Sigmoid colon (tissue), 4 donors: ENCODE results near the gene CDC42BPB.

Experiments
- CTCF ChIP-seq, 4 experiments: fragments of 450-650 bp in 3 of 4; fragments of 200-600 bp in 1 of 4; IDR thresholded peaks; one replicate each; pipeline ENCODE4 v1.5.1; 2016 to 2019; ENCODE audit warnings: antibody characterized with exemption in 4 of 4, mild to moderate bottlenecking in 3 of 4, moderate library complexity in 2 of 4
- POLR2AphosphoS5 ChIP-seq, 4 donors: sonication (generic); formaldehyde crosslinking; IDR thresholded peaks; one replicate each; pipeline ENCODE4 v1.6.1; 2017; ENCODE audit warnings: antibody characterized with exemption in 4 of 4

GRCh38 chr14:103027451-103027850 is 29.9 kb downstream of the CDC42BPB start:
- no peak for TF ChIP-seq CTCF (IDR thresholded peaks at IDR 0.05)
- no peak for TF ChIP-seq POLR2AphosphoS5 (IDR thresholded peaks at IDR 0.05)
